ENCODE data around the gene NDNF. TPM values are rescaled to one million over a fixed set of nuclear protein-coding genes. Genes with fewer than 3 reads are reported as not detected.

The NDNF gene
- total RNA-seq, 1 experiment from 2014 or later, result 0.22 TPM

GRCh38 chr4:121070696-121071639 is 1.4 kb downstream of the NDNF start (continued):
- TF ChIP-seq, protein P1, sequence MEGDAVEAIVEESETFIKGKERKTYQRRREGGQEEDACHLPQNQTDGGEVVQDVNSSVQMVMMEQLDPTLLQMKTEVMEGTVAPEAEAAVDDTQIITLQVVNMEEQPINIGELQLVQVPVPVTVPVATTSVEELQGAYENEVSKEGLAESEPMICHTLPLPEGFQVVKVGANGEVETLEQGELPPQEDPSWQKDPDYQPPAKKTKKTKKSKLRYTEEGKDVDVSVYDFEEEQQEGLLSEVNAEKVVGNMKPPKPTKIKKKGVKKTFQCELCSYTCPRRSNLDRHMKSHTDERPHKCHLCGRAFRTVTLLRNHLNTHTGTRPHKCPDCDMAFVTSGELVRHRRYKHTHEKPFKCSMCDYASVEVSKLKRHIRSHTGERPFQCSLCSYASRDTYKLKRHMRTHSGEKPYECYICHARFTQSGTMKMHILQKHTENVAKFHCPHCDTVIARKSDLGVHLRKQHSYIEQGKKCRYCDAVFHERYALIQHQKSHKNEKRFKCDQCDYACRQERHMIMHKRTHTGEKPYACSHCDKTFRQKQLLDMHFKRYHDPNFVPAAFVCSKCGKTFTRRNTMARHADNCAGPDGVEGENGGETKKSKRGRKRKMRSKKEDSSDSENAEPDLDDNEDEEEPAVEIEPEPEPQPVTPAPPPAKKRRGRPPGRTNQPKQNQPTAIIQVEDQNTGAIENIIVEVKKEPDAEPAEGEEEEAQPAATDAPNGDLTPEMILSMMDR (IDR thresholded peaks at IDR 0.05 in 2 of 3, conservative IDR thresholded peaks at IDR 0.05 in 1 of 3; ENCODE audit: borderline replicate concordance in 1 of 3, insufficient read depth in 1 of 3, low read depth in 2 of 3, low read length in 2 of 3), result no peak
- TF ChIP-seq TCF7L2 (IDR thresholded peaks at IDR 0.05; ENCODE audit: borderline replicate concordance, extremely low read depth, insufficient read depth, insufficient read length), result no peak

GRCh38 chr4:121070274-121070673 is 2.1 kb downstream of the NDNF start:
- no peak overlapping the region for H3K9ac ChIP-seq (ENCODE audit: low read length)
- no peak overlapping the region for H3K4me2 ChIP-seq (ENCODE audit: low read length)
- CTCF ChIA-PET, result no interaction called here
- no peaks in the 10 kb centered on the region for H3K9me2 ChIP-seq (ENCODE audit: insufficient read depth)
- no peaks in the 10 kb centered on the region for H3K9me3 ChIP-seq (ENCODE audit: control insufficient read depth in 1 of 2, insufficient read depth in 1 of 2, low read depth in 1 of 2, low read length in 2 of 2)
- RAD21 ChIA-PET (ENCODE audit: low non-redundant PET in 1 of 2, low total read pairs in 2 of 2, uncharacterized antibody in 2 of 2, unreplicated experiment in 2 of 2), result no interaction called here
- H3K79me2 ChIP-seq (ENCODE audit: insufficient read depth, low read length), result no peaks in the 10 kb centered on the region
- ATAC-seq (no peak), DNase-seq (ENCODE audit: low read depth, low spot score) (no peak)
- no peaks in the 10 kb centered on the region for H3K36me3 ChIP-seq (ENCODE audit: control insufficient read depth in 1 of 2, insufficient read depth in 2 of 2, low read length in 2 of 2)
- no TSS peak for BruUV-seq (replicated peaks)
- H3K27ac ChIP-seq (ENCODE audit: low read depth, low read length), result no peak overlapping the region
- intact Hi-C loops (cut with micrococcal nuclease), result no loop called here
- H2AFZ ChIP-seq (ENCODE audit: low read depth, low read length, poor library complexity, severe bottlenecking), result no peak overlapping the region
- TF ChIP-seq EZH2phosphoT487 (IDR thresholded peaks at IDR 0.05; ENCODE audit: borderline replicate concordance) (no peak), MAX (IDR thresholded peaks at IDR 0.05) (no peak), EGR1 (IDR thresholded peaks at IDR 0.05; ENCODE audit: low read depth) (no peak), RAD21 (IDR thresholded peaks at IDR 0.05; ENCODE audit: low read depth) (no peak), POLR2A (IDR thresholded peaks at IDR 0.05; ENCODE audit: borderline replicate concordance, extremely low read depth, insufficient read depth, insufficient read length) (no peak), ELF1 (IDR thresholded peaks at IDR 0.05; ENCODE audit: borderline replicate concordance, low read depth) (no peak), CBX3 (IDR thresholded peaks at IDR 0.05; ENCODE audit: low read depth) (no peak), CEBPB (IDR thresholded peaks at IDR 0.05; ENCODE audit: low read depth) (no peak), ZFX (IDR thresholded peaks at IDR 0.05) (no peak), TCF7L2 (IDR thresholded peaks at IDR 0.05; ENCODE audit: borderline replicate concordance, extremely low read depth, insufficient read depth, insufficient read length) (no peak), ZNF274 (IDR thresholded peaks at IDR 0.05; ENCODE audit: low read depth, low read length) (no peak), YY1 (IDR thresholded peaks at IDR 0.05; ENCODE audit: extremely low read depth, insufficient replicate concordance, low read depth, low read length) (no peak), JUND (IDR thresholded peaks at IDR 0.05) (no peak)
- TF ChIP-seq, protein P1 (IDR thresholded peaks at IDR 0.05 in 2 of 3, conservative IDR thresholded peaks at IDR 0.05 in 1 of 3; ENCODE audit: borderline replicate concordance in 1 of 3, insufficient read depth in 1 of 3, low read depth in 2 of 3, low read length in 2 of 3), result no peak
- TF ChIP-seq, protein P2, sequence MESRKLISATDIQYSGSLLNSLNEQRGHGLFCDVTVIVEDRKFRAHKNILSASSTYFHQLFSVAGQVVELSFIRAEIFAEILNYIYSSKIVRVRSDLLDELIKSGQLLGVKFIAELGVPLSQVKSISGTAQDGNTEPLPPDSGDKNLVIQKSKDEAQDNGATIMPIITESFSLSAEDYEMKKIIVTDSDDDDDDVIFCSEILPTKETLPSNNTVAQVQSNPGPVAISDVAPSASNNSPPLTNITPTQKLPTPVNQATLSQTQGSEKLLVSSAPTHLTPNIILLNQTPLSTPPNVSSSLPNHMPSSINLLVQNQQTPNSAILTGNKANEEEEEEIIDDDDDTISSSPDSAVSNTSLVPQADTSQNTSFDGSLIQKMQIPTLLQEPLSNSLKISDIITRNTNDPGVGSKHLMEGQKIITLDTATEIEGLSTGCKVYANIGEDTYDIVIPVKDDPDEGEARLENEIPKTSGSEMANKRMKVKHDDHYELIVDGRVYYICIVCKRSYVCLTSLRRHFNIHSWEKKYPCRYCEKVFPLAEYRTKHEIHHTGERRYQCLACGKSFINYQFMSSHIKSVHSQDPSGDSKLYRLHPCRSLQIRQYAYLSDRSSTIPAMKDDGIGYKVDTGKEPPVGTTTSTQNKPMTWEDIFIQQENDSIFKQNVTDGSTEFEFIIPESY (IDR thresholded peaks at IDR 0.05; ENCODE audit: extremely low read depth, insufficient replicate concordance, low read length), result no peak
- no peak overlapping the region for H3K4me3 ChIP-seq (replicated peaks in 1 of 2; ENCODE audit: low read depth in 1 of 2, low read length in 2 of 2)
- H3K4me1 ChIP-seq (ENCODE audit: control insufficient read depth in 1 of 2, insufficient read depth in 2 of 2, low read length in 2 of 2), result peaks cover 0 to 12% of the 10 kb centered on the region in 2 experiments; a peak in 3 of 4 replicates
- 0 out of 2 replicates have a peak, but pooled peaks cover 5% of the 10 kb centered on the region for H3K27me3 ChIP-seq (ENCODE audit: insufficient read depth, low read length)
- no peaks in the 10 kb centered on the region for H4K20me1 ChIP-seq (ENCODE audit: insufficient read depth)
- POLR2A ChIA-PET, result no interaction called here

Data from HCT116 (cell line).